Measurements from ENCODE around the gene SYCN. TPM values are rescaled to one million over a fixed set of nuclear protein-coding genes. Genes with fewer than 3 reads are reported as not detected.

Gene SYCN
- total RNA-seq, 1 experiment from 2014 or later: not detected

GRCh38 chr19:39163621-39164020, 40.4 kb downstream of the SYCN start:
- intact Hi-C loops (cut with micrococcal nuclease): no loop called here
- no peaks in the 10 kb centered on the region for H3K36me3 ChIP-seq (ENCODE audit: control insufficient read depth in 1 of 2, insufficient read depth in 2 of 2, low read length in 2 of 2)
- no peaks in the 10 kb centered on the region for H3K9me3 ChIP-seq (ENCODE audit: control insufficient read depth in 1 of 2, insufficient read depth in 1 of 2, low read depth in 1 of 2, low read length in 2 of 2)
- CTCF ChIA-PET: no interaction called here
- H3K4me3 ChIP-seq (replicated peaks in 1 of 2; ENCODE audit: low read depth in 1 of 2, low read length in 2 of 2): no peak overlapping the region
- TF ChIP-seq FOSL1 (IDR thresholded peaks at IDR 0.05; ENCODE audit: low read depth) (no peak), ZNF274 (IDR thresholded peaks at IDR 0.05; ENCODE audit: low read depth, low read length) (no peak), POLR2A (IDR thresholded peaks at IDR 0.05; ENCODE audit: borderline replicate concordance, extremely low read depth, insufficient read depth, insufficient read length) (no peak), MAX (IDR thresholded peaks at IDR 0.05) (no peak), SP1 (IDR thresholded peaks at IDR 0.05; ENCODE audit: low read depth) (no peak), SRF (IDR thresholded peaks at IDR 0.05; ENCODE audit: low read depth) (no peak), JUND (IDR thresholded peaks at IDR 0.05) (no peak), POLR2AphosphoS5 (IDR thresholded peaks at IDR 0.05; ENCODE audit: low read depth, low read length) (no peak), REST (IDR thresholded peaks at IDR 0.05; ENCODE audit: low read depth) (no peak), CTCF (IDR thresholded peaks at IDR 0.05 in 2 of 3, conservative IDR thresholded peaks at IDR 0.05 in 1 of 3; ENCODE audit: borderline replicate concordance in 1 of 3, insufficient read depth in 1 of 3, low read depth in 2 of 3, low read length in 2 of 3) (no peak), TCF7L2 (IDR thresholded peaks at IDR 0.05; ENCODE audit: borderline replicate concordance, extremely low read depth, insufficient read depth, insufficient read length) (no peak), EZH2 (IDR thresholded peaks at IDR 0.05) (no peak), EZH2phosphoT487 (IDR thresholded peaks at IDR 0.05; ENCODE audit: borderline replicate concordance) (no peak), ZFX (IDR thresholded peaks at IDR 0.05) (no peak), ZBTB33 (IDR thresholded peaks at IDR 0.05; ENCODE audit: extremely low read depth, insufficient replicate concordance, low read length) (no peak), CEBPB (IDR thresholded peaks at IDR 0.05; ENCODE audit: low read depth) (no peak), EGR1 (IDR thresholded peaks at IDR 0.05; ENCODE audit: low read depth) (no peak), RAD21 (IDR thresholded peaks at IDR 0.05; ENCODE audit: low read depth) (no peak), ELF1 (IDR thresholded peaks at IDR 0.05; ENCODE audit: borderline replicate concordance, low read depth) (no peak), CBX3 (IDR thresholded peaks at IDR 0.05; ENCODE audit: low read depth) (no peak)
- no peak overlapping the region for H3K27ac ChIP-seq (ENCODE audit: low read depth, low read length)
- H3K4me2 ChIP-seq (ENCODE audit: low read length): no peak overlapping the region
- H3K9me2 ChIP-seq (ENCODE audit: insufficient read depth): no peaks in the 10 kb centered on the region
- no peak for ATAC-seq
- H3K79me2 ChIP-seq (ENCODE audit: insufficient read depth, low read length): peaks cover 61% of the 10 kb centered on the region
- POLR2A ChIA-PET: no interaction called here
- RAD21 ChIA-PET (ENCODE audit: low non-redundant PET in 1 of 2, low total read pairs in 2 of 2, uncharacterized antibody in 2 of 2, unreplicated experiment in 2 of 2): no interaction called here
- peaks cover 16 to 22% of the 10 kb centered on the region in 2 experiments; a peak in 3 of 4 replicates for H3K4me1 ChIP-seq (ENCODE audit: control insufficient read depth in 1 of 2, insufficient read depth in 2 of 2, low read length in 2 of 2)
- no peaks in the 10 kb centered on the region for H4K20me1 ChIP-seq (ENCODE audit: insufficient read depth)
- no peak overlapping the region for H2AFZ ChIP-seq (ENCODE audit: low read depth, low read length, poor library complexity, severe bottlenecking)
- H3K27me3 ChIP-seq (ENCODE audit: insufficient read depth, low read length): no peaks in the 10 kb centered on the region
- no peak for DNase-seq (ENCODE audit: low read depth, low spot score)
- no TSS peak for BruUV-seq (replicated peaks)
- H3K9ac ChIP-seq (ENCODE audit: low read length): no peak overlapping the region

Data from HCT116 (cell line).